Breast epithelium (tissue), 3 donors: ENCODE results near the gene PPFIA1.

Source experiments
- POLR2AphosphoS5 ChIP-seq, 3 donors: sonication (generic); formaldehyde crosslinking; IDR thresholded peaks; one replicate each; pipeline ENCODE4 v1.6.1; 2017; ENCODE audit warnings: antibody characterized with exemption in 3 of 3
- TF ChIP-seq, protein P1 (sequence below), 3 donors: fragments of 450-650 bp; IDR thresholded peaks; one replicate each; pipeline ENCODE4 v1.5.1; 2016 to 2017; ENCODE audit warnings: antibody characterized with exemption in 3 of 3, mild to moderate bottlenecking in 3 of 3, moderate library complexity in 3 of 3

- TF ChIP-seq, protein P1, sequence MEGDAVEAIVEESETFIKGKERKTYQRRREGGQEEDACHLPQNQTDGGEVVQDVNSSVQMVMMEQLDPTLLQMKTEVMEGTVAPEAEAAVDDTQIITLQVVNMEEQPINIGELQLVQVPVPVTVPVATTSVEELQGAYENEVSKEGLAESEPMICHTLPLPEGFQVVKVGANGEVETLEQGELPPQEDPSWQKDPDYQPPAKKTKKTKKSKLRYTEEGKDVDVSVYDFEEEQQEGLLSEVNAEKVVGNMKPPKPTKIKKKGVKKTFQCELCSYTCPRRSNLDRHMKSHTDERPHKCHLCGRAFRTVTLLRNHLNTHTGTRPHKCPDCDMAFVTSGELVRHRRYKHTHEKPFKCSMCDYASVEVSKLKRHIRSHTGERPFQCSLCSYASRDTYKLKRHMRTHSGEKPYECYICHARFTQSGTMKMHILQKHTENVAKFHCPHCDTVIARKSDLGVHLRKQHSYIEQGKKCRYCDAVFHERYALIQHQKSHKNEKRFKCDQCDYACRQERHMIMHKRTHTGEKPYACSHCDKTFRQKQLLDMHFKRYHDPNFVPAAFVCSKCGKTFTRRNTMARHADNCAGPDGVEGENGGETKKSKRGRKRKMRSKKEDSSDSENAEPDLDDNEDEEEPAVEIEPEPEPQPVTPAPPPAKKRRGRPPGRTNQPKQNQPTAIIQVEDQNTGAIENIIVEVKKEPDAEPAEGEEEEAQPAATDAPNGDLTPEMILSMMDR (IDR thresholded peaks at IDR 0.05): no peak
- no peak for TF ChIP-seq POLR2AphosphoS5 (IDR thresholded peaks at IDR 0.05)
These were observed 153.3 kb downstream of the PPFIA1 start for GRCh38 chr11:70423523-70424505.
